Peyer's patch (tissue), 4 donors: ENCODE results near the gene SIRPA.

Source experiments
- POLR2A ChIP-seq, 2 donors: fragments of 450-650 bp; IDR thresholded peaks; one replicate each; pipeline ENCODE4 v1.5.1; 2017; ENCODE audit warnings: antibody characterized with exemption in 2 of 2, mild to moderate bottlenecking in 2 of 2, moderate library complexity in 2 of 2
- TF ChIP-seq, protein P1 (sequence below), 6 experiments: fragments of 450-650 bp in 4 of 6; fragments of 200-600 bp in 2 of 6; sonication (generic) in 1 of 6; IDR thresholded peaks; one replicate each; pipeline ENCODE4 v1.5.1; 2017 to 2019; ENCODE audit warnings: antibody characterized with exemption in 6 of 6, mild to moderate bottlenecking in 3 of 6, moderate library complexity in 1 of 6

- TF ChIP-seq, protein P1, sequence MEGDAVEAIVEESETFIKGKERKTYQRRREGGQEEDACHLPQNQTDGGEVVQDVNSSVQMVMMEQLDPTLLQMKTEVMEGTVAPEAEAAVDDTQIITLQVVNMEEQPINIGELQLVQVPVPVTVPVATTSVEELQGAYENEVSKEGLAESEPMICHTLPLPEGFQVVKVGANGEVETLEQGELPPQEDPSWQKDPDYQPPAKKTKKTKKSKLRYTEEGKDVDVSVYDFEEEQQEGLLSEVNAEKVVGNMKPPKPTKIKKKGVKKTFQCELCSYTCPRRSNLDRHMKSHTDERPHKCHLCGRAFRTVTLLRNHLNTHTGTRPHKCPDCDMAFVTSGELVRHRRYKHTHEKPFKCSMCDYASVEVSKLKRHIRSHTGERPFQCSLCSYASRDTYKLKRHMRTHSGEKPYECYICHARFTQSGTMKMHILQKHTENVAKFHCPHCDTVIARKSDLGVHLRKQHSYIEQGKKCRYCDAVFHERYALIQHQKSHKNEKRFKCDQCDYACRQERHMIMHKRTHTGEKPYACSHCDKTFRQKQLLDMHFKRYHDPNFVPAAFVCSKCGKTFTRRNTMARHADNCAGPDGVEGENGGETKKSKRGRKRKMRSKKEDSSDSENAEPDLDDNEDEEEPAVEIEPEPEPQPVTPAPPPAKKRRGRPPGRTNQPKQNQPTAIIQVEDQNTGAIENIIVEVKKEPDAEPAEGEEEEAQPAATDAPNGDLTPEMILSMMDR (IDR thresholded peaks at IDR 0.05) = no peak
- no peak for TF ChIP-seq POLR2A (IDR thresholded peaks at IDR 0.05)
Observed at GRCh38 chr20:1870792-1871550, 24.2 kb upstream of the SIRPA start.
